GM19455 (cell line): Measurements from ENCODE around the gene SEPTIN2.
"Not testable (repeated sequence)": the region's sequence is repeated elsewhere in the genome, so short reads cannot be mapped to it uniquely, and the experiment has no call there.

ENCODE experiments used
- ATAC-seq: cut with Tn5 transposase; IDR thresholded peaks from one replicate; pipeline ENCODE4 v1.9.1; 2021; ENCODE audit not compliant: unreplicated experiment

Gene SEPTIN2

GRCh38 chr2:241379481-241380480 lies 64.1 kb downstream of the SEPTIN2 start:
- ATAC-seq = no peak

- ATAC-seq = no peak
Measured at GRCh38 chr2:241381872-241382271, 66.1 kb downstream of the SEPTIN2 start.

- ATAC-seq = not testable (repeated sequence)
Measured at GRCh38 chr2:241385450-241385849, 69.7 kb downstream of the SEPTIN2 start.

GRCh38 chr2:241386519-241386918 lies 70.8 kb downstream of the SEPTIN2 start:
- no peak for ATAC-seq

- ATAC-seq = no peak
Measured at GRCh38 chr2:241389697-241390096, 74.0 kb downstream of the SEPTIN2 start.

- peak; percentile 65 for ATAC-seq
Measured at GRCh38 chr2:241390301-241391206, 74.8 kb downstream of the SEPTIN2 start.

- ATAC-seq = no peak
Measured at GRCh38 chr2:241391892-241392665, 76.4 kb downstream of the SEPTIN2 start.

- not testable (repeated sequence) for ATAC-seq
Measured at GRCh38 chr2:241392753-241393152, 77.0 kb downstream of the SEPTIN2 start.

- ATAC-seq = no peak
Measured at GRCh38 chr2:241393524-241394196, 77.9 kb downstream of the SEPTIN2 start.

GRCh38 chr2:241396809-241397208 lies 81.1 kb downstream of the SEPTIN2 start:
- not testable (repeated sequence) for ATAC-seq

GRCh38 chr2:241399941-241400922 lies 84.5 kb downstream of the SEPTIN2 start:
- no peak for ATAC-seq
